ENCODE results near the gene KMO. TPM values are rescaled to one million over a fixed set of nuclear protein-coding genes. Genes with fewer than 3 reads are reported as not detected.

The KMO gene
- total and polyA plus RNA-seq, 2 of the 4 experiments (the other 2 are of a cell fraction), result not detected

DNA sequence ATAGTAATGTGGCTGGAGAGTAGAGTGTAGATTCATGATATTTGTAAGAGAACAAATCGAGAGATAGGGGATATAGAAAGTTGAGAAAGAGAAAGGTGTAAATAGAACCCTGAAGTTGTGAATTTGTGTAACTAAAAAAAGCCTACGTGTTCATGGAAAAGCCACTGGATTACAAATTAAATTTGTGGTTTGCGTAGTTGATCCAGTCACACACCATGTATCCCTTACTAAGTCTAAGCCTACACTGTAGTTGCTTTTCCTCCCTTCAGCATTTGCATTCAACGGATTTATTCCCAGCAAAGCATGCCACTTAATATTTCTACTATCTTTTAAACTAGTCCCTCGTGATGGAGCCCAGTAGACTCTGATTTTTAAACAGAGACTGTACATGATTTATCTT, 24.9 kb downstream of the KMO start:
- no peaks in the 10 kb centered on the region; the same call in 1 of the 2 replicates for H3K27me3 ChIP-seq (ENCODE audit: control insufficient read depth, insufficient read depth, low read length)
- H4K91ac ChIP-seq (ENCODE audit: insufficient read depth, low read depth, low read length), result no peak overlapping the region
- no peak overlapping the region for H3K27ac ChIP-seq (ENCODE audit: insufficient read depth, low read length)
- no peaks in the 10 kb centered on the region for H3K4me1 ChIP-seq (ENCODE audit: control insufficient read depth, insufficient read depth, low read length)
- no peak for ATAC-seq (ENCODE audit: low read depth)
- H3K14ac ChIP-seq (replicated peaks; ENCODE audit: low read depth, low read length), result no peak overlapping the region
- no peak overlapping the region for H2BK20ac ChIP-seq (ENCODE audit: low read depth, low read length)
- no peaks in the 10 kb centered on the region for H3K9me3 ChIP-seq (ENCODE audit: control insufficient read depth, insufficient read depth, low read length)
- CTCF ChIA-PET, result no interaction called here
- no peak overlapping the region for H3K56ac ChIP-seq (ENCODE audit: extremely low read depth, insufficient read depth, low read length)
- no peak overlapping the region for H2AK9ac ChIP-seq (replicated peaks; ENCODE audit: low read depth, low read length, poor library complexity)
- intact Hi-C loops (cut with micrococcal nuclease) (no loop called here), dilution Hi-C loops (cut with HindIII; ENCODE audit: low sequenced_read_pairs, unreplicated experiment) (no loop called here), in situ Hi-C loops (cut with MboI; ENCODE audit: low sequenced_read_pairs) (no loop called here)
- no peak overlapping the region for H2BK5ac ChIP-seq (ENCODE audit: low read depth, low read length, poor library complexity, severe bottlenecking)
- TF ChIP-seq POLR2A (IDR thresholded peaks at IDR 0.05; ENCODE audit: low read depth, low read length) (no peak), CEBPB (IDR thresholded peaks at IDR 0.05; ENCODE audit: low read depth, low read length) (no peak), RFX5 (IDR thresholded peaks at IDR 0.05; ENCODE audit: low read depth, low read length) (no peak), BHLHE40 (IDR thresholded peaks at IDR 0.05; ENCODE audit: low read depth, low read length) (no peak), MAFK (IDR thresholded peaks at IDR 0.05; ENCODE audit: low read depth, low read length) (no peak), FOS (IDR thresholded peaks at IDR 0.05; ENCODE audit: low read depth, low read length) (no peak)
- TF ChIP-seq, protein P1, sequence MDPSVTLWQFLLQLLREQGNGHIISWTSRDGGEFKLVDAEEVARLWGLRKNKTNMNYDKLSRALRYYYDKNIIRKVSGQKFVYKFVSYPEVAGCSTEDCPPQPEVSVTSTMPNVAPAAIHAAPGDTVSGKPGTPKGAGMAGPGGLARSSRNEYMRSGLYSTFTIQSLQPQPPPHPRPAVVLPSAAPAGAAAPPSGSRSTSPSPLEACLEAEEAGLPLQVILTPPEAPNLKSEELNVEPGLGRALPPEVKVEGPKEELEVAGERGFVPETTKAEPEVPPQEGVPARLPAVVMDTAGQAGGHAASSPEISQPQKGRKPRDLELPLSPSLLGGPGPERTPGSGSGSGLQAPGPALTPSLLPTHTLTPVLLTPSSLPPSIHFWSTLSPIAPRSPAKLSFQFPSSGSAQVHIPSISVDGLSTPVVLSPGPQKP (IDR thresholded peaks at IDR 0.05; ENCODE audit: borderline replicate concordance, low read depth, low read length), result no peak
- TF ChIP-seq, protein P2, sequence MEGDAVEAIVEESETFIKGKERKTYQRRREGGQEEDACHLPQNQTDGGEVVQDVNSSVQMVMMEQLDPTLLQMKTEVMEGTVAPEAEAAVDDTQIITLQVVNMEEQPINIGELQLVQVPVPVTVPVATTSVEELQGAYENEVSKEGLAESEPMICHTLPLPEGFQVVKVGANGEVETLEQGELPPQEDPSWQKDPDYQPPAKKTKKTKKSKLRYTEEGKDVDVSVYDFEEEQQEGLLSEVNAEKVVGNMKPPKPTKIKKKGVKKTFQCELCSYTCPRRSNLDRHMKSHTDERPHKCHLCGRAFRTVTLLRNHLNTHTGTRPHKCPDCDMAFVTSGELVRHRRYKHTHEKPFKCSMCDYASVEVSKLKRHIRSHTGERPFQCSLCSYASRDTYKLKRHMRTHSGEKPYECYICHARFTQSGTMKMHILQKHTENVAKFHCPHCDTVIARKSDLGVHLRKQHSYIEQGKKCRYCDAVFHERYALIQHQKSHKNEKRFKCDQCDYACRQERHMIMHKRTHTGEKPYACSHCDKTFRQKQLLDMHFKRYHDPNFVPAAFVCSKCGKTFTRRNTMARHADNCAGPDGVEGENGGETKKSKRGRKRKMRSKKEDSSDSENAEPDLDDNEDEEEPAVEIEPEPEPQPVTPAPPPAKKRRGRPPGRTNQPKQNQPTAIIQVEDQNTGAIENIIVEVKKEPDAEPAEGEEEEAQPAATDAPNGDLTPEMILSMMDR (conservative IDR thresholded peaks at IDR 0.05; ENCODE audit: low read depth, low read length), result no peak
- H4K5ac ChIP-seq (ENCODE audit: low read depth, low read length), result no peak overlapping the region
- H3K4me3 ChIP-seq (ENCODE audit: insufficient read depth, low read depth, low read length), result no peak overlapping the region
- H4K8ac ChIP-seq (ENCODE audit: low read depth in 2 of 2, low read length in 2 of 2), result no peak overlapping the region
- no peak overlapping the region for H3K4ac ChIP-seq (ENCODE audit: low read depth, low read length)
- no peak overlapping the region for H3K4me2 ChIP-seq (ENCODE audit: low read depth, low read length)
- no peaks in the 10 kb centered on the region for H3K9me1 ChIP-seq (ENCODE audit: insufficient read depth, low read length)
- no peaks in the 10 kb centered on the region for H4K20me1 ChIP-seq (ENCODE audit: insufficient read depth, low read length)
- POLR2A ChIA-PET (ENCODE audit: unreplicated experiment), result no interaction called here
- 68 to 100% methylated on average over 1 to 2 of the region's 5 CpGs for WGBS, 2 experiments (ENCODE audit: extremely low coverage in 2 of 2, insufficient read length in 1 of 2)
- BruUV-seq (replicated peaks), result no TSS peak
- no peak overlapping the region for H3K23ac ChIP-seq (ENCODE audit: low read depth, low read length)
- H3K79me1 ChIP-seq (ENCODE audit: low read depth in 1 of 2, low read length in 2 of 2), result no peaks in the 10 kb centered on the region
- no peak overlapping the region for H2AK5ac ChIP-seq (ENCODE audit: low read depth, low read length)
- no peak for DNase-seq
- H3K18ac ChIP-seq (ENCODE audit: low read depth, low read length), result no peak overlapping the region
- H3K9ac ChIP-seq (ENCODE audit: low read depth, low read length), result no peak overlapping the region
- H2AFZ ChIP-seq (replicated peaks; ENCODE audit: low read length, poor library complexity), result no peak overlapping the region
- H2BK120ac ChIP-seq (ENCODE audit: low read depth, low read length), result no peak overlapping the region
- H3K36me3 ChIP-seq (ENCODE audit: control insufficient read depth, insufficient read depth, low read length), result no peaks in the 10 kb centered on the region
- H2BK15ac ChIP-seq (ENCODE audit: low read depth, low read length), result no peak overlapping the region

Data from IMR-90 (cell line).